MM.1S (cell line): Measurements from ENCODE around the gene GALR2.

Experiments used
- DNase-seq: peaks from one replicate; pipeline ENCODE4 v3.0.0-alpha.2; 2015
- H2AFZ ChIP-seq: fragments of 300-600 bp; sonication (generic); 2 replicates; pipeline ENCODE4 v1.6.0; 2016; ENCODE audit warnings: antibody characterized with exemption, low read length
- H3F3A ChIP-seq: fragments of 300-600 bp; sonication (generic); 2 replicates; pipeline ENCODE4 v1.6.1; 2016; ENCODE audit warnings: mild to moderate bottlenecking, antibody characterized with exemption, low read length, moderate library complexity, mixed read lengths; ENCODE audit not compliant: insufficient read depth
- H3K27ac ChIP-seq: fragments of 300-600 bp; sonication (generic); 2 replicates; pipeline ENCODE4 v1.5.1; 2016; ENCODE audit warnings: mild to moderate bottlenecking, low read length
- H3K27me3 ChIP-seq: fragments of 300-600 bp; sonication (generic); replicated peaks from 2 replicates; pipeline ENCODE4 v1.6.0; 2016; ENCODE audit warnings: low read length; ENCODE audit not compliant: insufficient read depth
- H3K36me3 ChIP-seq: fragments of 300-600 bp; sonication (generic); replicated peaks from 2 replicates; pipeline ENCODE4 v1.6.1; 2016; ENCODE audit warnings: mild to moderate bottlenecking, low read length, mixed read lengths; ENCODE audit not compliant: insufficient read depth
- H3K4me1 ChIP-seq: fragments of 300-600 bp; sonication (generic); 2 replicates; pipeline ENCODE4 v1.6.1; 2016; ENCODE audit warnings: low read length, mixed read lengths
- H3K4me2 ChIP-seq: fragments of 300-600 bp; sonication (generic); 2 replicates; pipeline ENCODE4 v1.6.0; 2016; ENCODE audit warnings: low read depth, low read length
- H3K4me3 ChIP-seq: fragments of 300-600 bp; sonication (generic); 2 replicates; pipeline ENCODE4 v1.5.1; 2016; ENCODE audit warnings: low read length, mixed read lengths
- H3K79me2 ChIP-seq: fragments of 300-600 bp; sonication (generic); 2 replicates; pipeline ENCODE4 v1.6.1; 2016; ENCODE audit warnings: mixed run types, low read length, mixed read lengths
- H3K9ac ChIP-seq: fragments of 300-600 bp; sonication (generic); 2 replicates; pipeline ENCODE4 v1.6.1; 2016; ENCODE audit warnings: low read length, mixed read lengths
- H3K9me2 ChIP-seq: fragments of 300-600 bp; sonication (generic); replicated peaks from 2 replicates; pipeline ENCODE4 v1.6.1; 2016; ENCODE audit warnings: mild to moderate bottlenecking, low read length, mixed read lengths; ENCODE audit not compliant: insufficient read depth
- H3K9me3 ChIP-seq: fragments of 300-600 bp; sonication (generic); replicated peaks from 2 replicates; pipeline ENCODE4 v1.6.1; 2016; ENCODE audit warnings: mild to moderate bottlenecking, low read length, mixed read lengths; ENCODE audit not compliant: insufficient read depth
- H4K20me1 ChIP-seq: fragments of 300-600 bp; sonication (generic); 2 replicates; pipeline ENCODE4 v1.6.1; 2016; ENCODE audit warnings: mild to moderate bottlenecking, low read length, moderate library complexity, mixed read lengths; ENCODE audit not compliant: insufficient read depth
- EZH2 ChIP-seq: fragments of 300-600 bp; sonication (generic); optimal IDR thresholded peaks from 2 replicates; pipeline ENCODE3; 2017; ENCODE audit warnings: low read depth, mild to moderate bottlenecking, antibody characterized with exemption, low read length, mixed read lengths
- EZH2phosphoT487 ChIP-seq: fragments of 300-600 bp; sonication (generic); IDR thresholded peaks from 2 replicates; pipeline ENCODE4 v1.6.1; 2018; ENCODE audit warnings: antibody characterized with exemption, low read length
- TF ChIP-seq, protein P1 (sequence below): fragments of 300-600 bp; sonication (generic); IDR thresholded peaks from 2 replicates; pipeline ENCODE4 v1.5.1; 2016; ENCODE audit warnings: antibody characterized with exemption, low read length, mixed read lengths

The GALR2 gene

GRCh38 chr17:76046064-76046463 is 28.5 kb upstream of the GALR2 start:
- H3K27ac ChIP-seq: no peak overlapping the region
- TF ChIP-seq EZH2 (no peak), EZH2phosphoT487 (no peak)
- TF ChIP-seq, protein P1, sequence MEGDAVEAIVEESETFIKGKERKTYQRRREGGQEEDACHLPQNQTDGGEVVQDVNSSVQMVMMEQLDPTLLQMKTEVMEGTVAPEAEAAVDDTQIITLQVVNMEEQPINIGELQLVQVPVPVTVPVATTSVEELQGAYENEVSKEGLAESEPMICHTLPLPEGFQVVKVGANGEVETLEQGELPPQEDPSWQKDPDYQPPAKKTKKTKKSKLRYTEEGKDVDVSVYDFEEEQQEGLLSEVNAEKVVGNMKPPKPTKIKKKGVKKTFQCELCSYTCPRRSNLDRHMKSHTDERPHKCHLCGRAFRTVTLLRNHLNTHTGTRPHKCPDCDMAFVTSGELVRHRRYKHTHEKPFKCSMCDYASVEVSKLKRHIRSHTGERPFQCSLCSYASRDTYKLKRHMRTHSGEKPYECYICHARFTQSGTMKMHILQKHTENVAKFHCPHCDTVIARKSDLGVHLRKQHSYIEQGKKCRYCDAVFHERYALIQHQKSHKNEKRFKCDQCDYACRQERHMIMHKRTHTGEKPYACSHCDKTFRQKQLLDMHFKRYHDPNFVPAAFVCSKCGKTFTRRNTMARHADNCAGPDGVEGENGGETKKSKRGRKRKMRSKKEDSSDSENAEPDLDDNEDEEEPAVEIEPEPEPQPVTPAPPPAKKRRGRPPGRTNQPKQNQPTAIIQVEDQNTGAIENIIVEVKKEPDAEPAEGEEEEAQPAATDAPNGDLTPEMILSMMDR: no peak
- no peak for DNase-seq
- H3K36me3 ChIP-seq: peaks cover 10% of the 10 kb centered on the region
- H2AFZ ChIP-seq: no peak overlapping the region
- H3F3A ChIP-seq: peaks cover 9% of the 10 kb centered on the region; the same call in 1 of the 2 replicates
- H3K4me1 ChIP-seq: peaks cover 17% of the 10 kb centered on the region
- H3K9me3 ChIP-seq: no peaks in the 10 kb centered on the region
- no peak overlapping the region for H3K4me3 ChIP-seq
- H3K79me2 ChIP-seq: peaks cover 24% of the 10 kb centered on the region
- no peaks in the 10 kb centered on the region for H4K20me1 ChIP-seq
- no peak overlapping the region for H3K9ac ChIP-seq
- H3K4me2 ChIP-seq: no peak overlapping the region
- no peaks in the 10 kb centered on the region for H3K27me3 ChIP-seq
- no peaks in the 10 kb centered on the region for H3K9me2 ChIP-seq

DNA sequence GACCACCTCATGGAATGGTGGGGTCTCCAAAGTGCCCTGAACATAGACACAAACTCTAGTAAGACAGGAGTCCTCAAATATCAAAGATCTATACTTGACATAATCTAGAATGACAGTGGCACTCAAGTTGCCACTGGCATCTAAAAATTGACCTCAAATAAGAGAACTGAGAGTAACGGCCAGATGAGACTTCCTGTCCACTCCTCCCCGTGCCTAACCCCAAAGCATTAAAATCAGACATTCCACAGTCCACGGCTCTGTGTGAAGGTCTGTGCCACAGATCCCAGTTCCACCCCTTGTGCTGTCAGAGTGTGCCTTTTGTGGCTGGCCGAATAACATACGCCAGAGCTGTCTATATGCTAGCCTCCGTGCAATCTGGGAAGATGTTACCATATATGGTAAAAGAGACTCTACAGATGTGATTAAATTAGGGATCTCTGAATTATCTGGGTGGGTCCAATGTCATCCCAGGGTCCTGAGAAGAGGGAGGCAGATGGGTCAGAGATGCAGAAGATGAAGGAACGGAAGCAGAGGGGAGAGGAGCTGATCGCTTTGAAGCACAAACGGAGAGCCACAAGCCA is 26.5 kb upstream of the GALR2 start:
- H2AFZ ChIP-seq: no peak overlapping the region
- TF ChIP-seq EZH2 (no peak), EZH2phosphoT487 (no peak)
- TF ChIP-seq, protein P1: no peak
- peaks cover 10% of the 10 kb centered on the region for H3K36me3 ChIP-seq
- H3K27me3 ChIP-seq: no peaks in the 10 kb centered on the region
- DNase-seq: peak; percentile 39
- no peaks in the 10 kb centered on the region for H3K9me2 ChIP-seq
- peaks cover 17% of the 10 kb centered on the region for H3K4me1 ChIP-seq
- peak overlapping the region; percentile 28; the same call in 1 of the 2 replicates for H3K27ac ChIP-seq
- H3K4me3 ChIP-seq: no peak overlapping the region
- H3K9me3 ChIP-seq: no peaks in the 10 kb centered on the region
- peaks cover 34% of the 10 kb centered on the region for H3K79me2 ChIP-seq
- peak overlapping the region; percentile 32 for H3K4me2 ChIP-seq
- no peak overlapping the region for H3K9ac ChIP-seq
- H3F3A ChIP-seq: peaks cover 9% of the 10 kb centered on the region; the same call in 1 of the 2 replicates
- no peaks in the 10 kb centered on the region for H4K20me1 ChIP-seq

- H2AFZ ChIP-seq: no peak overlapping the region
- no peak overlapping the region for H3K4me3 ChIP-seq
- TF ChIP-seq EZH2: no peak
- TF ChIP-seq, protein P1: no peak
- TF ChIP-seq EZH2phosphoT487: no peak
- H3K9me3 ChIP-seq: no peaks in the 10 kb centered on the region
- no peak for DNase-seq
- H3K9ac ChIP-seq: no peak overlapping the region
- H3K4me1 ChIP-seq: peaks cover 17% of the 10 kb centered on the region
- H3K79me2 ChIP-seq: peaks cover 40% of the 10 kb centered on the region
- H4K20me1 ChIP-seq: no peaks in the 10 kb centered on the region
- no peaks in the 10 kb centered on the region for H3K9me2 ChIP-seq
- H3K27me3 ChIP-seq: no peaks in the 10 kb centered on the region
- H3K4me2 ChIP-seq: peak overlapping the region; percentile 32
- peaks cover 14% of the 10 kb centered on the region for H3K36me3 ChIP-seq
- H3F3A ChIP-seq: peaks cover 9% of the 10 kb centered on the region; the same call in 1 of the 2 replicates
- peak overlapping the region; percentile 28; the same call in 1 of the 2 replicates for H3K27ac ChIP-seq
These were observed 25.9 kb upstream of the GALR2 start for GRCh38 chr17:76048711-76049110.
